WERI-Rb-1 (cell line): ENCODE measurements around the gene MRPS2.
"Not testable (repeated sequence)": the region's sequence is repeated elsewhere in the genome, so short reads cannot be mapped to it uniquely, and the experiment has no call there.

Source experiments
- DNase-seq: peaks from one replicate; pipeline ENCODE4 v3.0.0-alpha.2; 2020
- H3K27ac ChIP-seq: fragments of 250-450 bp; sonication (Bioruptor Pico); 2 replicates; pipeline ENCODE4 v1.5.1; 2020; ENCODE audit warnings: mild to moderate bottlenecking, moderate library complexity
- H3K27me3 ChIP-seq: fragments of 250-450 bp; sonication (Bioruptor Pico); 2 replicates; pipeline ENCODE4 v1.5.1; 2021; ENCODE audit warnings: mild to moderate bottlenecking, low read depth, moderate library complexity; ENCODE audit not compliant: insufficient read depth, severe bottlenecking
- H3K36me3 ChIP-seq: fragments of 250-450 bp; sonication (Bioruptor Pico); 2 replicates; pipeline ENCODE4 v1.5.1; 2020; ENCODE audit warnings: mild to moderate bottlenecking, moderate library complexity
- H3K4me3 ChIP-seq: 2 replicates; pipeline ENCODE4 v1.5.1; 2011; ENCODE audit warnings: low read depth, mild to moderate bottlenecking, control low read depth, low read length
- H3K9me3 ChIP-seq: fragments of 250-450 bp; sonication (Bioruptor Pico); 2 replicates; pipeline ENCODE4 v1.5.1; 2021; ENCODE audit warnings: mild to moderate bottlenecking, moderate library complexity; ENCODE audit not compliant: severe bottlenecking
- TF ChIP-seq, protein P1 (sequence below): IDR thresholded peaks from 2 replicates; pipeline ENCODE4 v1.5.1; 2011; ENCODE audit warnings: low read depth, mild to moderate bottlenecking, control low read depth, inconsistent platforms, low read length

MRPS2 gene

DNA sequence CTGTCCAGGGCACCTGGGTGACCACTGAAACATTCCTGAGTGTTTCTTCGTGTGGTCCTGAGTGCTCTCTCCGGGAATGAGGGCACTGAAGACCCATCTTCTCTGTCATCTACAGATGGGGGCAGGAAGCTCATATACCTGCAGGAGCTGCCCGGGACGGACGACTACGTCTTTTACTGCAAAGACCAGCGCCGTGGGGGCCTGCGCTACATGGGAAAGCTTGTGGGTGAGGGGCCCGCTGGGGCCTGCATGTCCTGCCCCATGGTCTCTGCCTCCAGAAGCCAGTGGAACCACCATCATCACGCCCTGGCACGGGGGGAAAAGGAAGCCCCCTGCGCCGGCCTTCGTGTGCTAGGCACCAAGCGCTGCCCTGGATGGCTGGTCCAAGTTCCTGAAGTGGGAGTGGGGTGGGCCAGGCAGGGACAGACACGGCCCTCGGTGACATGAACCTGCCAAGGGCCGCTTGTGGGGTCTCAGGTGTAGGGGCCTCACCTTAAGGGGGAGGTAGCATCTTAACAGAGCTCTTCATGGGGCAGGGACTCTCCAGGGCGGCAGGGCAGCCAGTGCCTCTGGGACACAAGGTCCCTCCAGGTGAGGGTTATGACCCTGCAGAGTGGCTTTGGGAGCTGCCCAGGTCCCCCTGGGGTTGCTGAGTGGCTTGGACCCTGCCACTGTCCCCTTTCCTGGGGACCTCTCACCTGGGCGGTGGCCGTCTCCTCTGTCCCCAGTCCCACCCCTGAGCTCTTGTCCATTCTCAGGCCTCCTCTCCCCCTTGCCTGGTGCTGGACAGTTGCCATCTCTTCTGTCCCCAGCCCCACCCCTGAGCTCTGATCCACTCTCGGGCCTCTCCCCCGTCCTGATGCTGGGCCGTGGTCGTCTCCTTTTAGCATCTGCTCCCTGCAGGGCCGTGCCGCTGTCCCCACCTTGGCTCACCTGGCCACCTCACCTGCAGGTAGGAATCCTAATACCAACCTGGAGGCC, 47.6 kb downstream of the MRPS2 start:
- Histone ChIP-seq H3K27me3 (no peaks in the 10 kb centered on the region), H3K9me3 (no peaks in the 10 kb centered on the region), H3K36me3 (no peaks in the 10 kb centered on the region), H3K4me3 (no peak overlapping the region), H3K27ac (no peak overlapping the region)
- TF ChIP-seq, protein P1, sequence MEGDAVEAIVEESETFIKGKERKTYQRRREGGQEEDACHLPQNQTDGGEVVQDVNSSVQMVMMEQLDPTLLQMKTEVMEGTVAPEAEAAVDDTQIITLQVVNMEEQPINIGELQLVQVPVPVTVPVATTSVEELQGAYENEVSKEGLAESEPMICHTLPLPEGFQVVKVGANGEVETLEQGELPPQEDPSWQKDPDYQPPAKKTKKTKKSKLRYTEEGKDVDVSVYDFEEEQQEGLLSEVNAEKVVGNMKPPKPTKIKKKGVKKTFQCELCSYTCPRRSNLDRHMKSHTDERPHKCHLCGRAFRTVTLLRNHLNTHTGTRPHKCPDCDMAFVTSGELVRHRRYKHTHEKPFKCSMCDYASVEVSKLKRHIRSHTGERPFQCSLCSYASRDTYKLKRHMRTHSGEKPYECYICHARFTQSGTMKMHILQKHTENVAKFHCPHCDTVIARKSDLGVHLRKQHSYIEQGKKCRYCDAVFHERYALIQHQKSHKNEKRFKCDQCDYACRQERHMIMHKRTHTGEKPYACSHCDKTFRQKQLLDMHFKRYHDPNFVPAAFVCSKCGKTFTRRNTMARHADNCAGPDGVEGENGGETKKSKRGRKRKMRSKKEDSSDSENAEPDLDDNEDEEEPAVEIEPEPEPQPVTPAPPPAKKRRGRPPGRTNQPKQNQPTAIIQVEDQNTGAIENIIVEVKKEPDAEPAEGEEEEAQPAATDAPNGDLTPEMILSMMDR, result no peak
- no peak for DNase-seq

DNA sequence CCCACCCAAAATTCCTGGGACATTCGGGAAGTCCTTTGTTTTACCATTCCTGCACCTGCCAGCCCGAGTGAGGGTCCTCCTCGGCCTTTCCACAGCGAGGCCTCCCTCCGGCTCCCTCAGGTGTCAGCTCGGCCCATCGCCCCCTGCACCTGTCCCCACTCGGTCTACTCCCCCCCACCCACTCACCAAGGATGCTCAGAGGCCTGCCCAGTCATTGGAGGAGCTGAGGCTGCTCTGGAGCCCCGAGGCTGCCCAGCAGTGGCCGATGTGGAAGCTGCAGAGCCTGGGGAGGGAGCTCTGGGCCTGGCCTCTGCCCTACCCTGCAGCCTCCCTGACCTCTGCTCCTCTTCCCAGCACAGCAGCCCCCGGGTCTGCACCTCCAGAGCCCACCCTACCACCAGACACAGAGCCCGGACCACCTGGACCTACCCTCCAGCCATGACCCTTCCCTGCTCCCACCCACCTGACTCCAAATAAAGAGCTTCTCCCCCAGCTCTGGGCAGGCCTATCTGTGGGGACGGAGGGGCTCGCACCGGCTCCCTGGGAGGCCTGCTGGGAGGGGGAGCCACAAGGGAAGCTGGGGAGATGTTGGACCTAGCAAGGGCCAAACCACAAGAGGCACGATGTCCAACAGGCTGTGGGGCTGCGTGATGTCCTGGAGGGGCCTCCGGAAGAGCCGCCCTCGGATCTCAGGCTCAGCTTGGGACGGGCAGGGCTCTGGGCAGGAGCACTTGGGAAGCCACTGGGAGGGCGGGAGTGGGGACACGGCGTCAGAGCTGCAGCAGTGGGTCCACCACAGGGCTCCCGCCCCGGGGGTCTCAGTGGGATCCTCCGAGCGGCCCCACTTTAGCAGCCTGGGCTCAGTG, 49.2 kb downstream of the MRPS2 start:
- not testable (repeated sequence) for H3K36me3 ChIP-seq, H3K4me3 ChIP-seq, DNase-seq, H3K27ac ChIP-seq, H3K9me3 ChIP-seq, H3K27me3 ChIP-seq

DNA sequence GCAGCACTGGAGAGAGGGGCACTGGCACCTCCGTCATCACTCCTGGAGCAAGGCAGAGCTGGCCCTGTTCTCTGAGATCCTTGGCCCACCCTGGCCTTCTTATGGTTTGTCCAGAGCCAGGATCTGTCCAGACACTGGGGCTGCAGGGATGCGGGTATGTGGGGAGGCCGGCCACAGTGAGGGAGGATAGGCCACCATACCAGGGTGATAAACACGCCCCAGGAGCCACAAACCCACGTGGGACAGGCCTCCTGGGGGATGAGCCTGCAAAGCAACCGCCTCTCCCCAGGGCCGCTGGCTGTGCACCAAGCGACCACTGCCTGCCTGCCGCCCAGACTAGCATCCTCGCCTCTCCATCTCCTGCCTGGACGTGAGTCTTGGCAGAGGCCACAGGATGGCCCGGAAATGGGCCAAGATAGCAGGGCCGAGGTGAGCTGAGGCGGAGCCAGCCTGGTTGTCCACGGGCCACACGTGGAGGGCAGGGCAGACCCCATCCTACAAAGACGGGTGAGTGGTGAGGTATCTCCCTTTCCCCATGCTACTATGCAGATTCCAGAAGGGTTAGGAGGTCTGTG, 49.9 kb downstream of the MRPS2 start:
- H3K9me3 ChIP-seq, result no peaks in the 10 kb centered on the region
- H3K4me3 ChIP-seq, result no peak overlapping the region
- TF ChIP-seq, protein P1, result no peak
- no peaks in the 10 kb centered on the region for H3K36me3 ChIP-seq
- no peaks in the 10 kb centered on the region for H3K27me3 ChIP-seq
- H3K27ac ChIP-seq, result no peak overlapping the region
- no peak for DNase-seq

DNA sequence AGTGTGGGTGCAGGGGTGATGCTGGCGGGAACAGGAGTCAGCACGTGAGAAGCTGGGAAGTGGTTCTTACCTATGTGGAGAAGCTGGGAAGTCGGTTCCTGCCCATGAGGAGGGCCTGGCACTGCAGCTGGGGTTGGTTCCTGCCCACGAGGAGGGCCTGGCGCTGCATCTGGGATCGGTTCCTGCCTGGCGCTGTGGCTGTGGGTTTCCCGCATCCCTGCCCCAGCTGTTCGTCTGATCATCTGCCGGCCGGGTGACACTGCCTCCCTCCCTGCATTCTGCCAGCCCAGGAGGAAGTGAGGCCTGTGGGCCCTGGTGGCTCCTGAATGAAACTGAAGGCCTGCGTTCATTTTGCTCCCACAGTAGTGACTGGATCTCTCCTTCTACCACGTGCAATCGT, 50.5 kb downstream of the MRPS2 start:
- H3K27ac ChIP-seq, result no peak overlapping the region
- no peak overlapping the region for H3K4me3 ChIP-seq
- TF ChIP-seq, protein P1, result no peak
- no peaks in the 10 kb centered on the region for H3K27me3 ChIP-seq
- no peak for DNase-seq
- no peaks in the 10 kb centered on the region for H3K9me3 ChIP-seq
- no peaks in the 10 kb centered on the region for H3K36me3 ChIP-seq

DNA sequence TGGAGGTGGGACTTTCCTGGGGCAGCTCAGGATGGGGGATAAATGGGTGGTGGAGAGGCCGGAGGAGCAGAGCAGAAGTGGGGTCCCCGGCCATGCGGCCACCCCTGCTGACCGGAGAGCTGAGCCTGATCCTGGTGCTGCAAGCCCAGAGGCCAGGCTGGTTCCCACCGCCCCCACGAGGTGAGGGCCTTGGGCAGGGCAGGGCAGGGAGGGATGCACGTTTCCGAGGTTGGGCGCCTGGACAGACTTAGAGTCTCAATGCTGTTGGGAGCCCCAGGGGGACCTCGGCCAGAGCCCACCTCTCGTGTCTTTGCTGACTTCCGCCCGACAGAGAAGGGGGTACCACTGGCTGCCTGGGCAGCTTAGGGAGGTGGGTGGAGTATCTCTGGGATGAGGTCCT, 51.0 kb downstream of the MRPS2 start:
- Histone ChIP-seq H3K4me3 (no peak overlapping the region), H3K27me3 (no peaks in the 10 kb centered on the region), H3K36me3 (no peaks in the 10 kb centered on the region), H3K27ac (no peak overlapping the region), H3K9me3 (no peaks in the 10 kb centered on the region)
- TF ChIP-seq, protein P1, result no peak
- no peak for DNase-seq
